ENCODE data around the gene KCNQ1. TPM values are rescaled to one million over a fixed set of nuclear protein-coding genes. Genes with fewer than 3 reads are reported as not detected.

KCNQ1 gene
- total RNA-seq, 1 donor from 2014 or later, result 0.86 TPM

- TF ChIP-seq CTCF (conservative IDR thresholded peaks at IDR 0.05), result no peak
- Mint-ChIP-seq H3K27me3 (ENCODE audit: low read depth) (peaks cover 75% of the 10 kb centered on the region), H3K4me3 (no peak overlapping the region), H3K4me1 (peaks cover 59% of the 10 kb centered on the region), H3K27ac (ENCODE audit: unreplicated experiment) (no peak overlapping the region), H3K9me3 (no peaks in the 10 kb centered on the region), H3K36me3 (ENCODE audit: low read depth) (no peaks in the 10 kb centered on the region)
- no peak for DNase-seq (ENCODE audit: low read depth, low spot score)
Measured at GRCh38 chr11:2724653-2725367, 280.0 kb downstream of the KCNQ1 start.

DNA sequence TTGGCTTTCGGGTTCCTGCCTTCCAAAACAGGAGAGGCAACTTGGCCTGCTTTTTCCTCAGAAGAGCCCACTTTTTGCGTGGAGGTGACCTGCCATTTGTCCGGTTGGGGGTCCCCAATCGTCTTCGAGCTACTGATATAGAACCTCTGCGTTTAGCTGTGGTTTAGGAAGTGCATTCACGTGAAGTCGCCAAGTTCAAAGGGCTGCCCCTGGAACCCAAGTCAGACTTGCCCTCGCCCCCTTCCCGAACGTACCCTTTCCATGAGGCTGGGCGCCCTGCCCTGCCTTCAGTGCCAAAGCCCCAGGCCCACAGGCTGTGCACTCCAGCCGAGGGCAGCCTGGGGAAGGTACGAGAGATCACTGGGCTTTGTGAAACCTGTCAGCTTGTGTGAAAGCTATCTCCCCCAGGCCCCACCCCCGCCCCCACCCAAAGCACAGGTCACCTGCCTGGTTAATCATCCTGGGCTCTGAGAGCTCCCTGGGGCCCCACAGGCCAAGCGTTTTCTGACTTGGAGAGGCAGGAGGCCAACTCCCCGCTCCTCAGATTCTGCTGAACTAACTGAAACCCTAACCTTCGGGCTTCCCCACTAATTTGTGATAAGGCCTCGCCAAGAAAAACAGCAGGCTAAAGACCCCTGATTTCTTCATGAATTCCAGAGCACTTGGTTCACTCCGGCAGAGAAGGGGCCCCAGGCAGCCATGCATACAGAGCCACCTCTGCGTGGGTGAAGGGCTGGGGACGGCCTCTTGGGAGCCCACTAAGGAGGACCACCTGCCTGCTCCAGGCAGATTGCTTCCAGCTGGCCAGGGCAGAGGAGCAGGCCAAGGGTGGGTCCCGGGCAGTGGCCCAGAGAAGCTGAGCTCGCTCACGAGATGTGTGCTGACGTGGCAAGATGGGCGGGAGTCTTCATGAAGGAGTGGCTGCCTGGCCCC, 280.8 kb downstream of the KCNQ1 start:
- Mint-ChIP-seq H3K9me3 (no peaks in the 10 kb centered on the region), H3K27ac (ENCODE audit: unreplicated experiment) (no peak overlapping the region), H3K4me1 (peaks cover 63% of the 10 kb centered on the region)

GRCh38 chr11:2726964-2727363, 282.2 kb downstream of the KCNQ1 start:
- peak overlapping the region; percentile 19 for H3K4me3 Mint-ChIP-seq
- H3K4me1 Mint-ChIP-seq, result peaks cover 57% of the 10 kb centered on the region
- H3K27ac Mint-ChIP-seq (ENCODE audit: unreplicated experiment), result peak overlapping the region; percentile 24
- no peaks in the 10 kb centered on the region for H3K9me3 Mint-ChIP-seq
- no peak for DNase-seq (ENCODE audit: low read depth, low spot score)
- peaks cover 64% of the 10 kb centered on the region for H3K27me3 Mint-ChIP-seq (ENCODE audit: low read depth)
- no peak for TF ChIP-seq CTCF (conservative IDR thresholded peaks at IDR 0.05)
- no peaks in the 10 kb centered on the region for H3K36me3 Mint-ChIP-seq (ENCODE audit: low read depth)

More for the DNA sequence above, 280.8 kb downstream of the KCNQ1 start:
- H3K27me3 Mint-ChIP-seq (ENCODE audit: low read depth), result peaks cover 73% of the 10 kb centered on the region
- H3K4me3 Mint-ChIP-seq, result no peak overlapping the region
- H3K36me3 Mint-ChIP-seq (ENCODE audit: low read depth), result no peaks in the 10 kb centered on the region
- no peak for TF ChIP-seq CTCF (conservative IDR thresholded peaks at IDR 0.05)
- DNase-seq (ENCODE audit: low read depth, low spot score), result no peak

GRCh38 chr11:2728128-2728662, 283.4 kb downstream of the KCNQ1 start:
- Mint-ChIP-seq H3K4me1 (peaks cover 61% of the 10 kb centered on the region), H3K27me3 (ENCODE audit: low read depth) (peaks cover 56% of the 10 kb centered on the region), H3K9me3 (no peaks in the 10 kb centered on the region), H3K4me3 (peak overlapping the region; percentile 24), H3K27ac (ENCODE audit: unreplicated experiment) (peak overlapping the region; percentile 13), H3K36me3 (ENCODE audit: low read depth) (no peaks in the 10 kb centered on the region)
- TF ChIP-seq CTCF (conservative IDR thresholded peaks at IDR 0.05), result no peak
- DNase-seq (ENCODE audit: low read depth, low spot score), result no peak

GRCh38 chr11:2728663-2729332, 284.0 kb downstream of the KCNQ1 start:
- peaks cover 66% of the 10 kb centered on the region for H3K4me1 Mint-ChIP-seq
- H3K4me3 Mint-ChIP-seq, result peak overlapping the region; percentile 66
- no peaks in the 10 kb centered on the region for H3K9me3 Mint-ChIP-seq
- TF ChIP-seq CTCF (conservative IDR thresholded peaks at IDR 0.05), result no peak
- peaks cover 51% of the 10 kb centered on the region for H3K27me3 Mint-ChIP-seq (ENCODE audit: low read depth)
- H3K27ac Mint-ChIP-seq (ENCODE audit: unreplicated experiment), result peak overlapping the region; percentile 27
- DNase-seq (ENCODE audit: low read depth, low spot score), result peak; percentile 40
- H3K36me3 Mint-ChIP-seq (ENCODE audit: low read depth), result no peaks in the 10 kb centered on the region
